HG03521 (cell line): ENCODE results near the gene DDX23.

Experiments used
- ATAC-seq: cut with Tn5 transposase; IDR thresholded peaks from one replicate; pipeline ENCODE4 v1.9.1; 2021; ENCODE audit warnings: mild to moderate bottlenecking, moderate library complexity; ENCODE audit not compliant: unreplicated experiment

DDX23 gene

DNA sequence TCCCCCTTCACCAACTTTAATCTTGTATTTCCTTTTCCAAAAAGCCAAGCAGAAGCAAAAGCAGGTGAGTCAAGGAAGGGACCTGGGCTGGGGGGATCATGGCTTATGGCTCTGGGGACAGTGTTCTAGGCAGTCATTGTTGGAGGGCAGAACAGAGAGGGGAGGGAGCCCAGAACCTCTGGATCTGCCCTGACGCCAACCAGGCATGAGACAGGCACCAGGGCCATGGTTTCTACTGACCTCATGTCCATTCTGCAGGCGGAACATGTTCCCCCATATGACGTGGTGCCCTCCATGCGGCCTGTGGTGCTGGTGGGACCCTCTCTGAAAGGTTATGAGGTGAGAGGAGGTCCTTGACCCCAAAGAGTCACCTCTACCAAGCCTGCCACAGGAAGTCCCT, 27.1 kb downstream of the DDX23 start:
- ATAC-seq = no peak

- ATAC-seq = no peak
Measured at GRCh38 chr12:48824112-48824511, 27.9 kb downstream of the DDX23 start.

- ATAC-seq = no peak
Measured at GRCh38 chr12:48823281-48823680, 28.7 kb downstream of the DDX23 start.

DNA sequence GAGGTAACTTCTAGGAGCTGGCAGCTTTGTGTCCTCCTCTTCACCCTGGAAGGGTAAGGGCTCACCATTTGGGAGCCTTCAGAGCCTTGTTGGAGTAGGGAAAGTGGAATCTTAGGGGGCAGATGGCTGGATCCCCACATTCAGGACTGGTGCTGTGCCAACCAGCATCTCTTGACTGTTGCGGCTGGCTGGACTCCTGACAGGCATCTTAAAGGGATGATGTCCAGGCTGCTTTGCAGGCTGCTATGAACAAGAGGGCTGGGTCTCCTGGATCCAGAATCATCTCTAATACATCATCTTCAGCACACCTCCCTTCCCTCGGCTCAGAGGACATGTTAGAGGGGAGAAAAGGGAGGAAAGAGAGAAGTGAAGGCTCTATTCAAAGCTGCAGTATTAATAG, 29.3 kb downstream of the DDX23 start:
- ATAC-seq = no peak

- no peak for ATAC-seq
Measured at GRCh38 chr12:48822139-48822538, 29.8 kb downstream of the DDX23 start.

- no peak for ATAC-seq
Measured at GRCh38 chr12:48819986-48820725, 31.8 kb downstream of the DDX23 start.

DNA sequence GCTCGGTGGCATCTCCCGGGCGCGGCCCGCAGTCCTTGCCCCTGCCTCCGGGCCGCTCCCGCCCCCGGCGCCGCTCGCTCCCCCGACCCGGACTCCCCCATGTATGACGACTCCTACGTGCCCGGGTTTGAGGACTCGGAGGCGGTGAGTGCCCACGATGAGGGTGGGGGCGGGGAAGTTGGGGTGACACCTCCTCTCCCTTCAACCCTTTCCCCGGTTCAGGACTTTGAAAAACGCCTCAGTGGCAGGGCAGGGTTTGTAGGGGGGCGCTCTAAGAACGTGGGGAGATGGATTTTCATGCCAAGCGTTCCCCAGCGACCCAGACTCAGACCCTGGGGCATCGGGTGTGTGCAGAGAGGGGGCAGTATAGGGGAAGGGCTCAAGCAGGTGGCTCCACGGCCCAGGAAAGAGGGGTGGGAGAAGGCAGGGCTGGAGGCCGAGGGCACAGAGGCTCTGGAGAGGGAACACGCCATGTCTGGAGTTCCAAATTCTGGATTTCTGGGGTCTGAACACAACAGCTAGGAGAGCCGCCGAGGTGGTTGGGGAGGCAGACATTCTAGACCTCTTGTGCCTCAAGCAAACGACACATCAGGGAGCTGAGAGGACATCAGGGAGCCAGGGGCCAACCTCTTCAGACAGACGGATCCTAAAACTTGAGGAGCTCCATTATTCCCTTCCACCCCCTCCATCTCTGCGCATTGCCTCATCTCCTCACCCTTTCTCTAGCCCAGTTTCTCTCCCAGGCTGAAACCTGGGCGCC, 33.0 kb downstream of the DDX23 start:
- ATAC-seq = no peak

- no peak for ATAC-seq
Measured at GRCh38 chr12:48817873-48818830, 33.8 kb downstream of the DDX23 start, which contains the start of gene CACNB3. CACNB3 (plus strand) TSS chr12:48818496; CDS start chr12:48818930, 434 bp downstream.

DNA sequence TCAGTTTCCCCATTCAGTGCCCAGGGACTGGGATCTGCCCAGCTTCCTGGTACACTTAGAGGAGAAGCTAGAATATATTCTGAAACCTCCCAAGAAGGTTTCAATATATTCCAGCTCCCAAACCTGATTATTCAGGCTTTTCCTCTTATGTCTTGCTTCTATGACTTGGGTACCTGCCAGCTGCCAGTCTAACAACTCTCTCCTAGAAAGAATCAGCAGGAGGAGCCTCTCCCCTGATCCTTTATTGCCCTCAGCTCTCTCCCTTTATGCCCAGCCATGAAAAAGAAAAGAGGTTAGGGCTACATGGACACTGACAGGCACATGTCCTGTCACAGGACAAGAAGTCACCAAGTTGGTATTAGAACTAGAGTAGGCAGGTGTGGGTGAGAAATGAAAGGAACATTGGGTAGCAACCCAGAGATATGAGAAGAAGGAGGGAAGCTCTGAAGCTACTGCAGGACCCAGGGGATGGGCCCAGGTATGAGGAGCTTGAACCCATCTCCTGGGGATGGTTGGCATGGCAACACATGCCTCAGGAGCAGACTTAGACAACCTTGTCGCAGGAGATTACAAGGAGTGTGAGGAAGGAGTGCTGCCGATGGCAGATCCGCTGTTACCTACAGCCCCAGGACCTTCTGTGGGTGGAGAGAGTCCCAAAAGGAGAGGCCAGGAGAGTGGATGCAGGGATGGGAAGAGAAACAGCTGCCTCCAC, 35.7 kb downstream of the DDX23 start:
- ATAC-seq = no peak

- ATAC-seq = peak; percentile 17
Measured at GRCh38 chr12:48815126-48816110, 36.5 kb downstream of the DDX23 start.

DNA sequence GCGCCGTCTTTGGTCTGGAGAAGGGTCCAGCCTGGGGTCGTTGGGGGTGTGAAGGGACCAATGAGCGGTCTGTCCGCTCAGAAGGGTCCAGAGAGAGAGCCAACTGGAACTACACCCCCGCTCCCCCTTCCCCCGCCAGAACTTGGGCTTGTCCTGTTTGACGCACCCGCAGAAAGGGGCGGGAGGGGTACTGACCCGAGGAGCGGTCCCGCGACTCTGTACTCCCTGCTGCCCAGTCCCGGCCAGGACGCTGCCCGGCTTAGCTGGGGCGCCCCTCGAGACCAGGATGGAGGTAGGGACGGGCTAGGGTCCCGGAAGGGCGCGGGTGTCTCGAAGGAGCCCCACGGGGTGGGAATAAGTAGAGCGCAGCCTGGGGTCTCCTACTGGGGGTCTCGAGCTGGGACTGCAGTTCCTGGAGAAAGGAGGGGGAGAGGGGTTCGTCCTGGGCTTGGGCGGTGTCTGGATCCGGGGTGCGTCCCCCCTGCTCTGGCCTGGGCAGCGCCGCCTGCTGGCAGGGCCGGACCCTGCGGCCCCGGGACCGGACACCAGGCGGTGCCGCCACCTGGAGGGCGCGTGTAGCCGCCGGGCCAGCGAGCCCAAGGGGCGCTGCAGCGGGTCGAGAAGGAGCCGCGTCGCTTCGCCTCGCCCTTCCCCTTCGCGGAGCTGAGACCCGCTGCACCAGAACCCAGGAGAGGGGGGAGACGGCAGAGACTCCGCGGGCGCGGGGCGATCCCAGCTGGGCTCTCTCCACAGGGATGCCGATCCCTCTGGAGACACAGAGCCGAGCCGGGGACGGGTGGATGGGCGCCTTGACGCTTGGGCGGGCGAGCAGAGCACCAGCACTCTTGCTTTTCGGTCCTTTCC, 37.5 kb downstream of the DDX23 start:
- peak; percentile 79 for ATAC-seq

GRCh38 chr12:48813465-48814261, 38.3 kb downstream of the DDX23 start:
- ATAC-seq = no peak

DNA sequence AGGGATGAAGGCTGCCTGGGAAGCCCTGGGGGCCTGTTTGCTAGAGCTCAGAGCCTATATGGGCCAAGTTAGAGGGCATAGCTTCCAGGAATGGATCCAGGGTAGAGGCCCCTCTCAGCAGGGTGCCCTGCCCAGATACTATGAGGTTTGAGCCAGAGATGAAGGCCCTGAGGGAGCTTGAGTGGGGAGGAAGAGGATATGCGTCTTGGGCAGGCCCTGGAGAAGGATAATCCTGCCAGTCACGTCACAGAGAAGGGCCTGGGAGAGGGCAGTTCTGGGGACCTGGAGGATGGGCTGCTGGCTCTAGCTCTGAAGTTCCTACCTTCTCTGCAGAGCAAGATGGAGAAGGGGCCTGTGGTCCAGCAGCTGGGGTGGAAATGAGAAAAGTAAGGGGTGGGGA, 39.6 kb downstream of the DDX23 start:
- no peak for ATAC-seq

DNA sequence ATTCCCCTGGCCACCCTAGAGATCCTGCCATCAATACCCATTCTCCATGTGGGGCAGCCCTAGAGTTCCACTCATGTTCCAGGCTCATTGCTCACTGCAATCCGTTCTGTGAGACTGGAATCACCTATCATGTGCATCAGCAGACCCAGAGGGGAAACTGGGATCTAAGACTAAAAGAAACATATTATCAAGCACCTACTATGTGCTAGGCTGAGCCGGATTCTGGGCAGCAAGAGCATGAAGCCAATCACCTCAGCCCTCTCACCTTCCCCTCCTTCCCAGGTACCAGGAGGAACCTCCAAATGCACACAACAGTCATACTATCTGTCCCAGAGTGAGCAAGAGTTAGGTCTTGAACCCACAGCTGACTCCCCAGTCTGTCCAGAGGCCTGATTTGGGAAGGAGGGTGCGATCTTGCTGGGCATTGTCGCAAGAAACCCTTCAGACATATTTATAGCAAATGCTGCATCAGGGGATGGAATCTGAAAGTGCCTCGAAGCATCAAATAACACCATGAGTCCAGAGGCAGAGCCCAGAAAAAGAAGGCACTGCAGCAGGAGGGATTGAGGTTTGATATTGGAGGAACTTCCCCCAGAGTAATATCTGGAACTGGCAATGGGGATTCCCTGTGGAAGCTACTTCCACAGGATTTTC, 40.4 kb downstream of the DDX23 start:
- no peak for ATAC-seq

- no peak for ATAC-seq
Measured at GRCh38 chr12:48810903-48811431, 41.0 kb downstream of the DDX23 start.

GRCh38 chr12:48807981-48808380, 44.0 kb downstream of the DDX23 start:
- no peak for ATAC-seq

- no peak for ATAC-seq
Measured at GRCh38 chr12:48803675-48804074, 48.3 kb downstream of the DDX23 start.
